ENCODE measurements around the gene CCDC134.

GRCh38 chr22:41819257-41819656 is 18.8 kb downstream of the CCDC134 start:
- TF ChIP-seq CTCF (conservative IDR thresholded peaks at IDR 0.05) (no peak), ZFX (IDR thresholded peaks at IDR 0.05) (no peak)
